Stimulated activated CD8-positive, alpha-beta memory T cell treated with anti-CD3 and anti-CD28 coated beads, Interleukin-15, amount 100 ng/mL, for 48 hours (primary cell): ENCODE results near the gene ETV3L.

Source experiments
- DNase-seq, 2 donors: peaks; one replicate each; pipeline ENCODE4 v3.0.0-alpha.2; 2020; ENCODE audit warnings: low read depth in 2 of 2

Gene ETV3L

GRCh38 chr1:157099633-157100009 lies at the start of gene ETV3L:
Gene ETV3L, minus strand, starts transcription at chr1:157099808. Its CDS starts 285 bp downstream, at chr1:157099523.
- no peak for DNase-seq

DNA sequence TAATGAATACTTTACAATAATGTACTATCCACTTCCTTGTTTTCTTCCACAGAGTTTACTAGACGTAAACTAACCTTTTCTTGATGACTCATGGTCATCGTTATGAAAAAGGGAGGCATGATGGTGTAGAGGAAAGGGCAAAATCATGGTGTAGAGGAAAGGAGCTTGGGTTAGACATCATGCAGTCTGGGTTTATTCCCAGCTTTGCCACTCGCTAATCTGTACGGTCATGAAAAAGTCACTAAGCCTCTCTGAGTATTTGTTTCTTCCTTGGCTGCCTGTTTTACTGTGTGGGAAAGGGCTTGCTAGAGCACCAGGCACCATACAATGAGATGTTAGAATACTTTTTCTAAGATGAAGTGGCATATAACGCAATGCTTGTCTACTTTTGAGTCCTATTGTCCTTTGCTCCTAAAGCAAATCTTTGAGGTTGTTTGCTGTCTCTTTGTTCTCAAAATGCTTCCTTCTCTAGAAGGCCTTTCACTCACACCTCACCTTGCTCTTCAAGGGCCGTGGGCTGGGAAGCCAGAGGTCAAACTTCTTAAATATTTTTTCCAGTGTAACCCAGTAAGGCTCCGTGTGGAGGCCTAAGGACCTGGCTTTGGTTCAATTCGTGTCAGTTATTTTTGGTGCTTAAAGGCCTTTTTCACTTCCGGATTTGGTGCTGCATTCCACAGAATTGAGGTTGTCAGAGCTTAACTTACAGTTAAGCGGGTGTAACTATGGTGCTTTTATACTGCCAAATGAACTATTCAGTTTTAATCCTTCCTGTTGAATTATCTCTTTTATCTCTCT lies 48.5 kb upstream of the ETV3L start:
- no peak for DNase-seq

DNA sequence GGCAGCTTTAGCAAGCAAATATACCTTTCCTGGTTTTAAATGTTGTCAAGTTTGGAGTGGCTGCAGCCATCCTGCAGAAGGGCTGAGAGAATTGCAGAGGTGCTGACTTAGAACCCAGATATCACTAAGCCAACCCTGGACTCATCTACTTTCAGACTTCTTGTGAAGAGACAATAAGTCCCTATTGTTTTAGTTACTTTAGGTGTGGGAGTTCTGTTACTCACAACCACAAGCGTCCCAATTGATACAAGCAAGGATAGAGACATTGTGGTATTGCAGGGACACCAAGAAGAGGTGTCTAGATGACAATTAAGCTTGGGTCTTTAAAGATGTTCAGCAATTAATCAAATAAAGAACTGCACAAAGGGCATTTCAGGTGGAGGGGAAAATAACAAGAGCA lies 47.4 kb upstream of the ETV3L start:
- DNase-seq, result no peak

DNA sequence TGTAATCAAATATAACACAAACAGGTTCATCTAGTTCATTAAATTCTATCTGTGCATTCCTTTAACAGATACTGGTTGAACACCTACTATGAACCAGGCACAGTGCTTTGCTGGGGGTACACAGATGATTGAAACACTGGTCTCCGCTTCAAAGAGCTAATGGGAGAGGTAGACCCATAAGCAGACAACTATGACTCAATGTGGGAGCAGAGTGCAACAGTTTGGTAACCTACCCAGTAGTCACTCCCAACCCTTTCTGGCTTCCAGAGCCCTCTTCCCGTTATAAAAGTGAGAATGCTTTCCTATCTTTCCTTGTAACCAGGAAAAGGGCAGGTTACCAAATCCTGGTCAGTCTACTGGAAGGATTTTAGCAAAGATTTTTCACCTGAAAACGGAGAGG lies 46.6 kb upstream of the ETV3L start:
- DNase-seq, result no peak

- no peak for DNase-seq
Observed at GRCh38 chr1:157145076-157145475, 45.5 kb upstream of the ETV3L start.

GRCh38 chr1:157144509-157144908 lies 44.9 kb upstream of the ETV3L start:
- DNase-seq, result no peak

- DNase-seq, result no peak
Observed at GRCh38 chr1:157142765-157143423, 43.3 kb upstream of the ETV3L start.

DNA sequence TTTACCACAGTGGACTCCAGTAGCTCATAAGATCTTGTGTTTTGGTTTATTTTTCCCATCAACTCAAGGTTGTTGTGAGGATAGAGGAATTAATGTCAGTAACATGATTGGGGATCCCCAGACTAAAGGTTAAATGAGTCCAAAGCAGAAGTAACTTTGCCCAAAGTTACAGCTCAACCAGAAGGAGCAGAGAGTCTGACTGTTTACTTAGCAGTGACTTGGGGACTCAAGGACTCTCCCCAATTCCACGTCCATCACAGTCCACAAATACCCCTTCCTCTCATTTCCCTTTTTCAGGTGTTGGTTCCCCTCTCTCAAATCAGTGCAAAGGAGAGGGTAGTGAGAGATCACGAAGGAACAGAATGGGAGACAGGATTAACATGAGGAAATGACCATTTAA lies 42.6 kb upstream of the ETV3L start:
- no peak for DNase-seq

- no peak for DNase-seq
Observed at GRCh38 chr1:157141212-157141855, 41.7 kb upstream of the ETV3L start.

- no peak for DNase-seq
Observed at GRCh38 chr1:157140063-157140588, 40.5 kb upstream of the ETV3L start.

DNA sequence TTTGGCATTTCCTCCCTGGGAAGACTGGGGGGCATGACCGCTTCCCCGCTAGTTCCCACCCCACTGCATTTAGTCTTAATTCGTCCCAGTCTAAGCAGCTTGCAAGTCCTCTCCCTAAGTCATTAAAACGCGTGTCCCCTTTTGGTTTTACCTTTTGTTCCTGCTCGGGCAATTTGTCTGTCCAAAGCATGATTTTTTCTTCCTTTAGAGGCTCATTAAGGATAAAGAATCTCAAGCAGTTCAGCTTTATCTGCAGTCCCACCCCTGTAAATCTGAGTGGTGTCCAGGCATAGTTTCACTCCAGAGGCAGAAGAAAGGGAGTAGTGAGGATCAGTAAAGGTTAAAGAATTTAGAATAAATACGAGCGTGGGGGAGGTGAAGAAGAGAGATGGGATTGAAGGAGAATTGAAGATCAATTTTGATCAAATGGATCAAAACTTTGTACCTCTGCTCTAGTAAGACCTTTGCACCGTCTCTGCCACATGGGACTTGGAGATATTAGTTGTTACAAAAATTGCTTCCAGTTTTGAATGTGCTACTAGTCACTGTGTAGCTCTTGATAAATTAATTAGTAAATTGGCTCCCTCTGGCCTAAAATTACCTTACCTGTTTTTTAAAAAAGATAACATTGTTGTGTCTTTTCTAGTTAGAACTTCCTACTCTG lies 39.6 kb upstream of the ETV3L start:
- DNase-seq, result no peak

GRCh38 chr1:157138220-157139051 lies 38.8 kb upstream of the ETV3L start, which contains the start of gene ETV3:
Gene ETV3, minus strand, starts transcription at chr1:157138395. Its CDS starts 2,043 bp downstream, at chr1:157136352.
- DNase-seq, result peak; percentile 84 to 87

GRCh38 chr1:157137408-157138219 lies 38.0 kb upstream of the ETV3L start:
- no peak for DNase-seq

DNA sequence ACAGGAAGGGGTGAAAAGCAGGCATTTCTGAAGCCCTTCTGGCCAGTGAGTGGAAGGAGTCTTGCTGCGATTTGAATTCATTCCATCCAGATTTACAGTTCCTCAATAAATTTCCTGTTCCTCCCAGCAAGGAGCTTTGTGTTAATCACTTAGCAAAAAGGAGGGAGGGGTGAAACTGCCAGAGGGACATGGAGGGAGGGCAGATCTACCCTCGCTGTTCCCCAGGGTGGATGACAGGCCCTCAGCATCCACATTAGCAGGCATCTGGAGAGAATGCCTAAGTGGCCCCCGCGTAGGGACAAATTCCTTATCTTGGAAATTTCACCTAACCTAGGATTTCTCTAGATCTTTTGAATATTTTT lies 37.4 kb upstream of the ETV3L start:
- no peak for DNase-seq

DNA sequence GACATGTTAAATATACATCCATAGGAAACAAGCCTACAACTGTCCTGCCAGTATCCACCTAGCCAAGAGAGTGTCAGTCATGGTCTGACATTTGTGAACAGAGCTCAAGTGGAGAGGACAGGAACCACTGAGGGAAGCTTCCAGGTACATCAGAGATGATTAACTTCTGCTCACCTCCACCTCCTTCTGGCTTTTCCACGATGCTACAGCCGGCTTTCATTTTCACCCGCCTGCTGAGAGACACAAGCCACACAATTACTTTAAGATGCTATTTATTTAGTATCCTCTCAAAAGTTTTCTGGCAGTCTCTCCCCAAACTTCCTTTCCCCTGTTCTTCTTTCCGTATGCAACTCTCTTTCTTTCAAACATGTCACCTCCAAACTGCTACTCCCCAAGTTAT lies 36.5 kb upstream of the ETV3L start:
- DNase-seq, result no peak

DNA sequence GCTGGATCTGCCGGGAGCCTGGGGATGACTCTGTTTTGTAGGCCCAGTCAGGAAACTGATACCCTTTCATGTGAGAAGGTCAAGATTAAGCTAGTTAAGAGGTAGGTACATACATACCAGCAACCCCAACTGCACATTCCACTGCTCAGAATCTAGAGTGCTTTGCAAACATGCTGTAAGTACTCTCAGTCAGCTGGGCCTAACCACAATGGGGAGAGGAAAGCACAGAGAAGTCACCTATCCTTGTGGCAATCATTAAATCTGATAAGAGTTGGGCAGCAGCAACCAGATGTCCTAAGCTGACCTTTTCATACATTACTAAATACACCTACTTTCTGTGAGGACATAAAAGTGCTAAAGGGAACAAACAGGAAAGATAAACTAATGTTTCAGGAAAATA lies 36.0 kb upstream of the ETV3L start:
- DNase-seq, result no peak

- no peak for DNase-seq
Observed at GRCh38 chr1:157135070-157135469, 35.5 kb upstream of the ETV3L start.

DNA sequence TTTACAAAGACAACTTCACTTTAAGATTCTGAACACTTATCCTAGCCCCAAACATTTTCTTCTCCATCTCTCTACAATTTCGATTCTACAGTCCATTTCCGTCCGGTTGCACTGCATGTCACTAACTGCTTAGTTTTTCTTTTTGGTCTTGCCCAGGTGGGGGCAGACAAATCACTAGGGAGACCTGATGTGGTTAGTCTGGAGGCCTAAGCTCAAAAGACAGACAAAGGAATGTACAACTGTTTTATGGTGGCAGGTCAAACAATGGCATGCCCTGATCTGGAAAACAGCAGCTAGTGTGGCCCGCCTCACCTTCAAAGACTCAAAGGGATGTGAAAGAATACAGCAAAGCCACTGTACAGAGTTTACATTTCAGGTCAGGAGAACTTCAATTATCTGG lies 34.8 kb upstream of the ETV3L start:
- no peak for DNase-seq

DNA sequence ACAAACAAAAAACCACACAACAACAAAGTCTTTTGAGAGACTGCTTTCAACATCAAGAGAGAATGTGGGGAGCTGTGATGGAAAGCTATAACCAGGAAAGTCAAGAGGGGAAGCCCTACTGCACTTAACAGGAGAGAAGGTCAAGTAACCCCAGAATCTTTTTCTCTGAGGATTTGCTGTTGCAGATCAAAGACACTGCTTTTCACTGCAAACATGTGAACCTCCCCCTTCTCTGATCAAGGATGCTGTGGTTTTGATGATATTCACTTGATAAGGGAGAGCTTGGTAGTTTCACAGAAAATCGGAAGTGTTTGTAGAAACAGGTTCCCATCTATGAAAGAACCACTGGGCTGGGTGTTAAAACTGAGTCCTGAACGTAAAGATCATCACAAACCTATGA lies 33.8 kb upstream of the ETV3L start:
- DNase-seq, result no peak

GRCh38 chr1:157132616-157133167 lies 33.1 kb upstream of the ETV3L start:
- no peak for DNase-seq
